Nephron (organoid): ENCODE data around the gene PITX1.

Source experiments
- H3K27ac Mint-ChIP-seq, 3 experiments: 2 replicates each; pipeline ENCODE4 v1.8.0; 2020; ENCODE audit warnings: mixed read lengths in 3 of 3, mild to moderate bottlenecking in 2 of 3, moderate library complexity in 1 of 3
- H3K27me3 Mint-ChIP-seq: 2 replicates; pipeline ENCODE4 v1.8.0; 2021; ENCODE audit warnings: low read depth, mild to moderate bottlenecking, moderate library complexity, mixed read lengths
- H3K36me3 Mint-ChIP-seq: 2 replicates; pipeline ENCODE4 v1.8.0; 2020; ENCODE audit warnings: low read depth, mixed read lengths
- H3K4me1 Mint-ChIP-seq: 2 replicates; pipeline ENCODE4 v1.8.0; 2020; ENCODE audit warnings: mixed read lengths
- H3K4me3 Mint-ChIP-seq, 3 experiments: 2 replicates each; pipeline ENCODE4 v1.8.0; 2020; ENCODE audit warnings: mild to moderate bottlenecking in 3 of 3, mixed read lengths in 3 of 3, moderate library complexity in 2 of 3
- H3K9me3 Mint-ChIP-seq: 2 replicates; pipeline ENCODE4 v1.8.0; 2020; ENCODE audit warnings: mixed read lengths
- TF ChIP-seq, protein P1 (sequence below), 3 experiments: fragments of 200-600 bp; sonication (generic); IDR thresholded peaks; one replicate each; pipeline ENCODE4 v1.5.0; 2021; ENCODE audit warnings: antibody characterized with exemption in 3 of 3; ENCODE audit not compliant: unreplicated experiment in 3 of 3

Gene PITX1

GRCh38 chr5:135064235-135064570, 30.2 kb upstream of the PITX1 start:
- Mint-ChIP-seq H3K36me3 (no peaks in the 10 kb centered on the region), H3K27me3 (peaks cover 33% of the 10 kb centered on the region), H3K27ac (no peak overlapping the region), H3K4me1 (peaks cover 11% of the 10 kb centered on the region), H3K9me3 (no peaks in the 10 kb centered on the region), H3K4me3 (no peak overlapping the region)
- TF ChIP-seq, protein P1, sequence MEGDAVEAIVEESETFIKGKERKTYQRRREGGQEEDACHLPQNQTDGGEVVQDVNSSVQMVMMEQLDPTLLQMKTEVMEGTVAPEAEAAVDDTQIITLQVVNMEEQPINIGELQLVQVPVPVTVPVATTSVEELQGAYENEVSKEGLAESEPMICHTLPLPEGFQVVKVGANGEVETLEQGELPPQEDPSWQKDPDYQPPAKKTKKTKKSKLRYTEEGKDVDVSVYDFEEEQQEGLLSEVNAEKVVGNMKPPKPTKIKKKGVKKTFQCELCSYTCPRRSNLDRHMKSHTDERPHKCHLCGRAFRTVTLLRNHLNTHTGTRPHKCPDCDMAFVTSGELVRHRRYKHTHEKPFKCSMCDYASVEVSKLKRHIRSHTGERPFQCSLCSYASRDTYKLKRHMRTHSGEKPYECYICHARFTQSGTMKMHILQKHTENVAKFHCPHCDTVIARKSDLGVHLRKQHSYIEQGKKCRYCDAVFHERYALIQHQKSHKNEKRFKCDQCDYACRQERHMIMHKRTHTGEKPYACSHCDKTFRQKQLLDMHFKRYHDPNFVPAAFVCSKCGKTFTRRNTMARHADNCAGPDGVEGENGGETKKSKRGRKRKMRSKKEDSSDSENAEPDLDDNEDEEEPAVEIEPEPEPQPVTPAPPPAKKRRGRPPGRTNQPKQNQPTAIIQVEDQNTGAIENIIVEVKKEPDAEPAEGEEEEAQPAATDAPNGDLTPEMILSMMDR (IDR thresholded peaks at IDR 0.05; ENCODE audit: unreplicated experiment in 3 of 3) = no peak

DNA sequence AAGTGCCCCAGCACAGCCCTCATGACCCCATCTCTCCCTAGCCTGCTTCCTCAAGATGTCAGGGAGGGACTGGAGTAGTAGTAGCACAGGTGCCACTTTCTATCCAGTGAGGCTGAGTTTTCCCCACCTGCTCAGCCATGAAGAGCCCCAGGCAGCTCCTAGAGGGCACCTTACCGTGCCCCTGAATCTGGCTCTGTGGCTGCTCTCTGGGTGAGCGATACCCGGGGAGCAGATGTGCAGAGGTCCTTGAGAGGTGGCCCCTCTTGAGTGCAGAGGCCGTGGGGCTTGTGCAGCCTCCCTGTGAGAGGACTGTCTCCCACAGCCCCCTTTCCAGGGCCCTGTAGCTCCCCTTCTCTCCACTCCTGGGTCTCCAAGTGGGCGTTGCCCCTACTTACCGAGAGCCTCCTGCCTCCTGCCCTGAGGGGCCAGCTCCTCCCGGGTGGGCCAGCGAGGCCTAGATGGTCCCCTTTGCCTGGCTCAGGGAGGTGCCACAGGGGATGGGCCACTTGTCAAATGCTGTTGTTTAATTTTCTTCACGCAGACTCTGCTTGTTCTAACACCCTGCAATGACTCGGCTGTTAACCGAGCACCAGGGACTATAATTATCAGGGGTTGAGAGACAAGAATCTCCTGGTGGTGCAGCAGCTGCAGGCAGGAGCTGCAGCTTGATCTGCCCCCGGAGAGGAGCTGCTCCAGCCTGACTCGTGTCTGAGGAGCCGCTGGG, 29.6 kb upstream of the PITX1 start:
- H3K9me3 Mint-ChIP-seq = no peaks in the 10 kb centered on the region
- peaks cover 35% of the 10 kb centered on the region for H3K27me3 Mint-ChIP-seq
- H3K27ac Mint-ChIP-seq = no peak overlapping the region
- TF ChIP-seq, protein P1 (IDR thresholded peaks at IDR 0.05; ENCODE audit: unreplicated experiment in 3 of 3) = no peak
- no peaks in the 10 kb centered on the region for H3K36me3 Mint-ChIP-seq
- no peak overlapping the region for H3K4me3 Mint-ChIP-seq
- H3K4me1 Mint-ChIP-seq = peaks cover 11% of the 10 kb centered on the region

- no peak overlapping the region for H3K27ac Mint-ChIP-seq
- H3K36me3 Mint-ChIP-seq = no peaks in the 10 kb centered on the region
- no peaks in the 10 kb centered on the region for H3K9me3 Mint-ChIP-seq
- H3K27me3 Mint-ChIP-seq = peaks cover 34% of the 10 kb centered on the region
- TF ChIP-seq, protein P1 (IDR thresholded peaks at IDR 0.05; ENCODE audit: unreplicated experiment in 3 of 3) = no peak
- H3K4me3 Mint-ChIP-seq = no peak overlapping the region
- H3K4me1 Mint-ChIP-seq = peaks cover 11% of the 10 kb centered on the region
Observed at GRCh38 chr5:135063056-135063445, 29.0 kb upstream of the PITX1 start.

DNA sequence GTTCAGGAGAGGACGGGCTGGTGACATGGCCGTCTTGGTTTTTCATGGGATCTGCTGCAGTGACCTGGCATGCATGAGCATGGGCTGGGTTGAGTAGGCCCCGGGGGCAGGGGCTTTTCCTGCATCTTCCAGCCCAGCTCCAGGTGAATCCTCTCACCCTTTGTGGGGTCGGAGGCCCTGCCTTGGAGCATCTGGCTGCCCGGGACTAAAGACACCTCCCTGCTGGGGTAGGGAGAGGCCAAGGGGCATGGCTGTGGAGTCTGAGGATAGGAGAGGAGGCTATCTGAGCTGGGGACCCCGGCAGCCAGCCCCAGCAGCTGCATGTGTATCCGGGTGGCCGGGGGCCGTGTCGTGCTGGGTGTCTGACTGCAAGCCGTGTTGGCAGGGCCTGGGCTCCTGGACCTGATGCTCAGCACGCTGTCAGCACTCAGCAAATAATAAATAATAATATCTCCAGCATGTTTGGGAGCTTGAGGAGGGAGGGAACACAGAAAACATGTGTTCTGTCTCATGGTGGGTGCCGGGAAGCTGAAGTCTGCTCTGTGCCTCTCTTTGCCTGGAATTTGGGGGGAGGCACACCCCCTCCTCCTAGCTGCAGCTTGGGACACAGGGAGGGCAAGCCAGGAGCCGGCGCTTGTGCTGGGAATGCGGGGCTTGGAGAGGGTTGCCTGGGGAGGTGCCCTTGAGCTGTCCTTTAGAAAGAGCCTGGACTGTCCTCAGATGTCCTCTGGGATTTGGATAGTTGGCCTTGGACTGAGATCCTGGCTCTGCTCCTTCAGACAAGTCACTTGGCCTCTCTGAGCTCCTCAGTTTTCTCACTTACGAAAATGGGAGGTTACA, 28.4 kb upstream of the PITX1 start:
- Mint-ChIP-seq H3K9me3 (no peaks in the 10 kb centered on the region), H3K4me1 (peaks cover 11% of the 10 kb centered on the region), H3K4me3 (no peak overlapping the region), H3K27me3 (peaks cover 38% of the 10 kb centered on the region), H3K27ac (no peak overlapping the region), H3K36me3 (no peaks in the 10 kb centered on the region)
- TF ChIP-seq, protein P1 (IDR thresholded peaks at IDR 0.05; ENCODE audit: unreplicated experiment in 3 of 3) = no peak

- Mint-ChIP-seq H3K9me3 (no peaks in the 10 kb centered on the region), H3K27ac (no peak overlapping the region), H3K36me3 (no peaks in the 10 kb centered on the region), H3K27me3 (peaks cover 37% of the 10 kb centered on the region), H3K4me3 (no peak overlapping the region), H3K4me1 (peaks cover 11% of the 10 kb centered on the region)
- TF ChIP-seq, protein P1 (IDR thresholded peaks at IDR 0.05; ENCODE audit: unreplicated experiment in 3 of 3) = no peak
Observed at GRCh38 chr5:135061001-135061400, 27.0 kb upstream of the PITX1 start.
